MCF 10A (cell line): Measurements from ENCODE around the gene LZTR1. TPM values are rescaled to one million over a fixed set of nuclear protein-coding genes. Genes with fewer than 3 reads are reported as not detected.

ENCODE experiments used
- BruUV-seq: library from RNA; stranded (reverse); fragments of 400-500 nt; replicated peaks from 2 replicates; lab custom pipeline; 2021; lab: Mats Ljungman, UMichigan
- CTCF ChIA-PET: fragments of 300-600 bp; sonication (Branson Sonifier 250); formaldehyde crosslinking; extraction: SDS; loops from one replicate; lab custom pipeline; 2021; ENCODE audit warnings: antibody characterized with exemption, inconsistent platforms; lab: Yijun Ruan, JAX
- POLR2A ChIA-PET: fragments of 300-600, 350-650 bp; sonication (Branson Sonifier 250); formaldehyde crosslinking; extraction: SDS; loops from one replicate; lab custom pipeline; 2020; ENCODE audit warnings: antibody characterized with exemption, inconsistent platforms; lab: Yijun Ruan, JAX
- DNase-seq: peaks from one replicate; pipeline ENCODE4 v3.0.0-alpha.2; 2018; ENCODE audit not compliant: unreplicated experiment
- H3K27ac Mint-ChIP-seq: one replicate; pipeline ENCODE4 v1.8.0; 2022; ENCODE audit warnings: mild to moderate bottlenecking, low read depth, mixed read lengths; ENCODE audit not compliant: unreplicated experiment
- H3K27me3 Mint-ChIP-seq: one replicate; pipeline ENCODE4 v1.8.0; 2022; ENCODE audit warnings: mixed read lengths; ENCODE audit not compliant: insufficient read depth, unreplicated experiment
- H3K36me3 Mint-ChIP-seq: one replicate; pipeline ENCODE4 v1.8.0; 2022; ENCODE audit warnings: mild to moderate bottlenecking, moderate library complexity, mixed read lengths; ENCODE audit not compliant: insufficient read depth, unreplicated experiment
- H3K4me1 Mint-ChIP-seq: one replicate; pipeline ENCODE4 v1.8.0; 2022; ENCODE audit warnings: mixed read lengths; ENCODE audit not compliant: insufficient read depth, unreplicated experiment
- H3K4me3 Mint-ChIP-seq: one replicate; pipeline ENCODE4 v1.8.0; 2022; ENCODE audit warnings: mild to moderate bottlenecking, moderate library complexity, mixed read lengths; ENCODE audit not compliant: unreplicated experiment
- H3K9me3 Mint-ChIP-seq: one replicate; pipeline ENCODE4 v1.8.0; 2022; ENCODE audit warnings: mixed read lengths; ENCODE audit not compliant: unreplicated experiment
- CTCF ChIP-seq: fragments of 200-600 bp; IDR thresholded peaks from one replicate; pipeline ENCODE4 v1.8.0; 2022; ENCODE audit warnings: antibody characterized with exemption, mild to moderate bottlenecking; ENCODE audit not compliant: unreplicated experiment
- intact Hi-C: fragments of 100-400 bp; cut with micrococcal nuclease; formaldehyde crosslinking; loops from 2 replicates; pipeline ENCODE4 v1.14.1; 2022
- total RNA-seq: library from RNA; stranded (reverse); gene quantifications from 2 replicates; pipeline ENCODE4 v1.2.3, GENCODE V29; 2022

Gene LZTR1
- total RNA-seq, 1 experiment from 2014 or later = 49.2 TPM

- peak overlapping the region; percentile 49 for H3K27ac Mint-ChIP-seq
- H3K4me3 Mint-ChIP-seq = no peak overlapping the region
- H3K9me3 Mint-ChIP-seq = no peaks in the 10 kb centered on the region
- CTCF ChIA-PET = interaction anchor here (0.6 kb wide), 1 partner anchor 22 kb away, joined by 3 read pairs; no protein-coding TSS in a partner anchor
- H3K36me3 Mint-ChIP-seq = no peaks in the 10 kb centered on the region
- no peaks in the 10 kb centered on the region for H3K27me3 Mint-ChIP-seq
- POLR2A ChIA-PET = interaction anchor here (0.7 to 1.4 kb wide), 5 partner anchors 9 to 251 kb away, joined by 3 read pairs; no protein-coding TSS in a partner anchor
- DNase-seq = no peak
- no peak for TF ChIP-seq CTCF
- intact Hi-C loops = no loop called here
- peaks cover 7% of the 10 kb centered on the region for H3K4me1 Mint-ChIP-seq
- BruUV-seq = no TSS peak
Measured at GRCh38 chr22:21028277-21029251, 46.5 kb downstream of the LZTR1 start.

GRCh38 chr22:21029486-21030025 is 47.5 kb downstream of the LZTR1 start:
- H3K27me3 Mint-ChIP-seq = no peaks in the 10 kb centered on the region
- CTCF ChIA-PET = no interaction called here
- no peak overlapping the region for H3K4me3 Mint-ChIP-seq

DNA sequence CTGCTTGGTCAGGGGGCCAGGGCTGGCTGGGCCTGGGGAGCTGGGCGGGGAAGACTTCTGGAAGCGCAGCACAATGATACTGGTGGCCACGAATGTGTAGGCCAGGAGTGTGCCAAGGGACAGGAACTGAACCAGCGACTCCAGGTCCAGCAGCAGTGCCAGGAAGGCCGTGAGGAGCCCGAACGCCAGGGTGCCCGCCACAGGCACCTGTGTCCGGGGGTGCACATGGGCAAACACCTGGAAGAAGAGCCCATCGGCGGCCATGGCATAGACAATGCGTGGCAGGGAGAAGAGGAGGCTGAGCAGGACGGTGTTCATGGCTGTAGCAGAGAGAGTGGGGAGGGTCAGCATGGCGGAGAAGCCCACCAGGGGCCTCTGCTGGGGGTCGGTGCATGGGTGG is 47.9 kb downstream of the LZTR1 start:
- no peaks in the 10 kb centered on the region for H3K27me3 Mint-ChIP-seq
- H3K9me3 Mint-ChIP-seq = no peaks in the 10 kb centered on the region
- H3K27ac Mint-ChIP-seq = peak overlapping the region; percentile 49
- H3K4me3 Mint-ChIP-seq = no peak overlapping the region
- intact Hi-C loops = no loop called here
- peaks cover 7% of the 10 kb centered on the region for H3K4me1 Mint-ChIP-seq
- no peak for TF ChIP-seq CTCF
- DNase-seq = no peak
- ChIA-PET CTCF (no interaction called here), POLR2A (no interaction called here)
- BruUV-seq = no TSS peak
- H3K36me3 Mint-ChIP-seq = no peaks in the 10 kb centered on the region

More at GRCh38 chr22:21029486-21030025, 47.5 kb downstream of the LZTR1 start:
- DNase-seq = no peak
- no peak for TF ChIP-seq CTCF
- intact Hi-C loops = no loop called here
- Mint-ChIP-seq H3K36me3 (no peaks in the 10 kb centered on the region), H3K9me3 (no peaks in the 10 kb centered on the region), H3K27ac (peak overlapping the region; percentile 49), H3K4me1 (peaks cover 7% of the 10 kb centered on the region)
- POLR2A ChIA-PET = no interaction called here
- BruUV-seq = no TSS peak
